Astrocyte of the spinal cord (primary cell): ENCODE data around the gene GCN1.

ENCODE experiments used
- DNase-seq: peaks from one replicate; pipeline ENCODE4 v3.0.0; 2011; ENCODE audit warnings: low read depth, low spot score
- H3K4me3 ChIP-seq: 2 replicates; pipeline ENCODE4 v1.5.1; 2011; ENCODE audit warnings: low read depth, mild to moderate bottlenecking, low read length, moderate library complexity
- in situ Hi-C: cut with HindIII; loops from 2 replicates; pipeline ENCODE4 v1.10.0; 2017; ENCODE audit warnings: low sequenced_read_pairs
- TF ChIP-seq, protein P1 (sequence below): IDR thresholded peaks from 2 replicates; pipeline ENCODE4 v1.5.1; 2012; ENCODE audit warnings: low read depth, mild to moderate bottlenecking, low read length, inconsistent platforms

The GCN1 gene

DNA sequence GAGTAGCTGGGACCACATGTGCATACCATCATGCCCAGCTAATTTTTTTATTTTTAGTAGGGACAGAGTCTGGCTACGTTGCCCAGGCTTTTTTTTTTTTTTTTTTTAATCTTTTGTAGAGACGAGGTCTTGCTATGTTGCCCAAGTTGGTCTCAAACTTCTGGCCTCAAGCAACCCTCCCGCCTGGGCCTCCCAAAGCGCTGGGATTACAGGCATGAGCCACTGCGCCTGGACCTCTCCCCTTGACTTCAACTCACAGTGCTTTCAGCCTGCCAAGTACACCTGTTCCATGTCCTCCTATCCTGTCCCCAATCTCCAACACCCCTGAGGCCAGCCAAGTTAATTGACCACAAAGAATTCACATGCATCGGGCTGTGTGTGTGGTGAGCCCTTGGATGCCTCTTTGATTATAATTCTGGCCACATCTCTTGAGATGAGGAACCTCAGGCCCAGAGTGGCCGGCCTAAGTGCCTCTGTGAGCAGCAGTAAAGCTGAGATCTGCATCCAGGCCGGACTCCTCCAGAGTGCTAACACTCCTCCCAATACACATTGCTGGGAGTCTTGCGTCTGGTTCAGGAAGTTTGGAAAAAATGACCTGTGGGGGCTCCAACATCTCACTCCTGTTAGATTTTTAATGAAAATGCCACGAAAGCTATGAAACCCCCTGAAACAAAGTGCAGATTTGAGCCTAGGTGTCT is 84.8 kb downstream of the GCN1 start:
- in situ Hi-C loops, result no loop called here
- no peak overlapping the region for H3K4me3 ChIP-seq
- no peak for DNase-seq
- TF ChIP-seq, protein P1, sequence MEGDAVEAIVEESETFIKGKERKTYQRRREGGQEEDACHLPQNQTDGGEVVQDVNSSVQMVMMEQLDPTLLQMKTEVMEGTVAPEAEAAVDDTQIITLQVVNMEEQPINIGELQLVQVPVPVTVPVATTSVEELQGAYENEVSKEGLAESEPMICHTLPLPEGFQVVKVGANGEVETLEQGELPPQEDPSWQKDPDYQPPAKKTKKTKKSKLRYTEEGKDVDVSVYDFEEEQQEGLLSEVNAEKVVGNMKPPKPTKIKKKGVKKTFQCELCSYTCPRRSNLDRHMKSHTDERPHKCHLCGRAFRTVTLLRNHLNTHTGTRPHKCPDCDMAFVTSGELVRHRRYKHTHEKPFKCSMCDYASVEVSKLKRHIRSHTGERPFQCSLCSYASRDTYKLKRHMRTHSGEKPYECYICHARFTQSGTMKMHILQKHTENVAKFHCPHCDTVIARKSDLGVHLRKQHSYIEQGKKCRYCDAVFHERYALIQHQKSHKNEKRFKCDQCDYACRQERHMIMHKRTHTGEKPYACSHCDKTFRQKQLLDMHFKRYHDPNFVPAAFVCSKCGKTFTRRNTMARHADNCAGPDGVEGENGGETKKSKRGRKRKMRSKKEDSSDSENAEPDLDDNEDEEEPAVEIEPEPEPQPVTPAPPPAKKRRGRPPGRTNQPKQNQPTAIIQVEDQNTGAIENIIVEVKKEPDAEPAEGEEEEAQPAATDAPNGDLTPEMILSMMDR, result no peak

DNA sequence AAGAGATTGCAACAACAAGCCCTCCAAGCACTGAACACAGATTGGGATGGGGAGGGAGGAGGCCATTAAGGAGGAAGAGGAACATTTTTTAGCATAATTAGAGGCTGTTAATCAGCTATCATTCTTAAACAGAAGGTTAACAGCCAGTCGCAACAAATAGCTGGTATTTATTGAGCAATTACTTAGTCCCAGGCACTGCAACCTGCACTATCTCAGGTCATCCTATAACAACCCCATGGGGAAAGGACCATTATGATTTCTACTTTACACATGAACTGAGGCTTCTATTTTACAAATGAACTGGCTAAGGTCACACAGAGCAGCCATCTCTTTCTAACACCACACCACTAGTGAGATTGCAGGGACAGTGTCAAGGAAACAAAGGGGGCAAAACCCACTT is 88.4 kb downstream of the GCN1 start:
- H3K4me3 ChIP-seq, result no peak overlapping the region
- DNase-seq, result no peak
- TF ChIP-seq, protein P1, result no peak
- in situ Hi-C loops, result no loop called here

DNA sequence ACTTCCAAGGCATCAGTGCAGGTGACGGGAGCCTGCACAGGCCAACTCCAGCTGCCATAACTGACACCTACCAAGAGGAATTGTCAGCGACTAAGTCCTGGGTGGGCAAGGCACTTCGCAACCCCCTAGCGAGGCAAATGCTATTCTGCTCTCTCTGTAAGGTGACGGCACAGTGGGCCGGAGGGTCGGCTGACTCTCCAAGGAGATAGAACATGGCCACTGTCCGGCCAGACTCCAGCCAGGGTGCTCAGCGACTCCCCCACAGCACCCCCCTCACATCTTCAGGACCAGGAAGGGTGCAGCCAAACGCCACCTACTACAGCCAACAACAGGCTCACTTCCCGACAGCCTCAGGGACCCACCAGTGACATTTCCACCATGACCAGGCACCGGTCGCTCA is 91.1 kb downstream of the GCN1 start:
- in situ Hi-C loops, result no loop called here
- TF ChIP-seq, protein P1, result no peak
- H3K4me3 ChIP-seq, result no peak overlapping the region
- DNase-seq, result no peak

DNA sequence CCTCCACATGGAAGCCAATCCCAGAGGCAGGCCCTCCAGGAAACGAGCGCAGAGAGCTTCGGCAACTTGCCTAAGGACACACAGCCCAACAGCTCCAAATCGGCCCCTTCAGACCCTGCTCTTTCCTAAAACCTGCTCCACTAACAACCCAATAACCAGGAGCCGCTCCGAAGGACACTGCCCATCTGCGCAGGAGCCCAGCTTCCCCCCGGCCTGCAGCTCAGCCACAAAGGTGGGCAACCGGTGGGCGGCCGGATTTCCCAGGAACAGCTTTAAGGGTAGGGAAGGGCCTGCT is 91.5 kb downstream of the GCN1 start:
- no peak overlapping the region for H3K4me3 ChIP-seq
- in situ Hi-C loops, result no loop called here
- DNase-seq, result no peak
- TF ChIP-seq, protein P1, result no peak

DNA sequence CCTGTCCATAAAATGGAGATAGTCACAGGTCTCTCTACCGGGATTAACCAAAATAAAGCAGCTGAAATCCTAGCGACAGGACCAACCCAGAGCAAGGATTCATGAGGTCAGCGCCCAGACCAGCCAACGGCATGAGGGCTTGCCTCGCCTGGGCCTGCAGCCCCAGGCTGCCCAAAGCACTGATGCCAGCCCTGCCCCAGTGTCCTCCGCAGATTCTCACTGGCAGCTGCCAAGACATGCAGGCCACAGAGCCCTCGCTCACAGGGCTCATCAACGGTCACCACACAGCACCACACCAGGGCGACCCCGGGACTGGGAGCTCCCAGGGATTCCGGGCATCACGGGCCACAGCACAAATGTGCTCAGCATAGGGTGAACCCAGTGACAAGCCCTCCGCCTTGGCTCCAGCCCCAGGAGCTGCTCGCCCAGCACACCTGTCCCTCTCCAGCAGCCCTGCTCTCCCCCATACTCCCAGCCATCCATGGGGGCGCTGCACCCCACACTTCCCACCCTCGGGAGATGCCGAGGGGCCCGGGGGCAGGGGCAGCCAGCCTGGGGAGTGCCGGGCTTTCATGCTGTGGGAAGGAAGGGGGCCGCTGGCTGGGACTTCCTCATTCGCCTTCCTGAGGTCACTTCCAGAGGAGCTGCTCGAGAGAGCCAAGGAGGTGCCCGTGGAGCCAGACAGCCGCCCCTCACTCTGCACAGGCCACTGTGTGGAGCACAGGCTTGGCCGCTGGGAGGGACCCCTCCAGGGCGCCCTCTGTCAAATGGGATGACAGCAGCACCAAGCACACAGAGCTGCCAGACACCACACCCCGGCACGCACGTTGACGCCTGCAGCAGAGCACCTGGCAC is 92.1 kb downstream of the GCN1 start:
- in situ Hi-C loops, result no loop called here
- TF ChIP-seq, protein P1, result no peak
- no peak overlapping the region for H3K4me3 ChIP-seq
- no peak for DNase-seq

DNA sequence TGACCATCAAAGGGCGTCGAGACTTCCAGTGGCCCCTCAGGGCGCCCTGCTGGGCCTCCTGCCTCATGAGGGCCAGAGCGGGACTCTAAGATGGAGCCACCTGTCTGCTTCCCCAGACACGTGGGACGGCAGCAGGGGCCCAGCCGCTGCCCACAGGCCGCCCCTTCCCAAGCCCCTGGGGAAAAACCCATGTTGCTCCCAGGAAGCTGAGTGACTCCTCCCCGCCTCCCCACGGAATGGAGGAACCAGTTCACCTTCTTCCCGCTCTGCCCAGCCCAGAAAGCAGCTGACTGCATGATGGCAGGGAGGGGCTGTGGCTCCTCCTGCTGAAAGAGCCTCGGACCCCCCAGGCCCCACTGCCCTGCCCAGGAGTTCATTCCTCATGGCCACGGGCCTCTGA is 92.9 kb downstream of the GCN1 start:
- TF ChIP-seq, protein P1, result no peak
- in situ Hi-C loops, result no loop called here
- no peak for DNase-seq
- H3K4me3 ChIP-seq, result no peak overlapping the region
